ENCODE data around the gene GARRE1. TPM values are rescaled to one million over a fixed set of nuclear protein-coding genes. Genes with fewer than 3 reads are reported as not detected.

Gene GARRE1
- total and polyA plus RNA-seq, 2 of the 8 experiments (the other 6 are each of a cell fraction or from before 2014, with no cell fraction given): 16.4 to 23.1 TPM

GRCh38 chr19:34243876-34244578, 10.3 kb upstream of the GARRE1 start (continued):
- TF ChIP-seq CHD7 (IDR thresholded peaks at IDR 0.05; ENCODE audit: insufficient replicate concordance, low read length) (no peak), CBX5 (IDR thresholded peaks at IDR 0.05; ENCODE audit: low read depth, low read length) (no peak), SIX5 (IDR thresholded peaks at IDR 0.05; ENCODE audit: low read depth, low read length) (no peak), CREB1 (IDR thresholded peaks at IDR 0.05) (no peak), POLR2AphosphoS5 (IDR thresholded peaks at IDR 0.05; ENCODE audit: low read depth, low read length) (no peak), E2F6 (IDR thresholded peaks at IDR 0.05) (no peak), SP2 (IDR thresholded peaks at IDR 0.05; ENCODE audit: low read length) (no peak), MAFK (IDR thresholded peaks at IDR 0.05; ENCODE audit: low read depth, low read length) (no peak), SRF (IDR thresholded peaks at IDR 0.05; ENCODE audit: low read depth, low read length) (no peak), KDM4A (IDR thresholded peaks at IDR 0.05; ENCODE audit: low read depth, low read length, severe bottlenecking) (no peak)

All from H1 (cell line).